Measurements from ENCODE around the gene USP11. TPM values are rescaled to one million over a fixed set of nuclear protein-coding genes. Genes with fewer than 3 reads are reported as not detected.

Gene USP11
- total RNA-seq, 1 experiment from 2014 or later = 153 TPM

DNA sequence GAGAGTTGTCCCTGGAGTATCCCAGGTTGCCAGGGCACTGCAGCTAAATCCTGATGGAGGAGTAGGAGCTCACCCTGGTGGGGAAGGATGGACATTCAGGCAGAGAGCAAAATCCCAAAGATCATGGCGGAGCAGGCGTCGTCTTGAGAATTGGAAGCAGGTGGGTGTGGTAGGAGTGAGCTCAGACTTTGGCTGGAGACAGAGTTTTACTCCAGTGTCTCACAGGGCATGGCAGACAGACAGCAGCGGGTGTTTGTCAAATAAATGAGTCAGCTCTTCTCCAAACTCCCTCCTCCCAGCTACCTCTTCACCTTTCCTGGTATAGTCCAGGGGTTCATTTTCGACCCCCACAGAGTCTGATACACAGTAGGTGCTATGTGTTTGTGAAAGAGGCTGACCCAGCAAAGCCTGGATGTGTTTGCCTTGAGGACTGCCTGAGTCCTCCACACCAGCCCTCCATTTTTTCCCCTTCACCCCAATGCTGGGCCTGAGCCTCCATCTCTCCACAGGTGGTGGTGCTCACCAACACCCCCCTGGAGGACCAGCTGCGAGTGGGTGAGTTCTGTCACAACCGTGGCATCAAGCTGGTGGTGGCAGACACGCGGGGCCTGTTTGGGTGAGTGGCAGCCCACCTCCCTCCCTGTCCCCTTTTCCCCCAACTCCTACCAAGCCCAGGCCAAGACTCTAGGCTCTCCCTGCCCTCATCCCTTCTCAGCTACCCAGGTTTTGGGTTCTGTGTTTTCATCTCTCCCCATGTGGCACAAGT, 32.2 kb upstream of the USP11 start:
- Histone ChIP-seq H2BK120ac (ENCODE audit: low read depth, low read length, poor library complexity, severe bottlenecking) (no peak overlapping the region), H4K5ac (ENCODE audit: insufficient read length, low read depth, low read length) (no peak overlapping the region), H2BK5ac (ENCODE audit: insufficient read length, low read length) (no peak overlapping the region), H3K27ac (ENCODE audit: insufficient read length, low read depth, low read length) (no peak overlapping the region), H3K56ac (ENCODE audit: insufficient read length, low read depth, low read length) (no peak overlapping the region), H3K79me1 (ENCODE audit: insufficient read depth, low read depth, low read length, poor library complexity, severe bottlenecking) (peaks cover 14% of the 10 kb centered on the region), H3K14ac (ENCODE audit: insufficient read depth, low read length) (no peak overlapping the region), H4K8ac (replicated peaks; ENCODE audit: insufficient read length, low read depth, low read length) (no peak overlapping the region), H3K79me2 (ENCODE audit: insufficient read depth, low read length) (peaks cover 24% of the 10 kb centered on the region; the same call in 1 of the 2 replicates), H3K23me2 (ENCODE audit: insufficient read length, low read depth, low read length, poor library complexity, severe bottlenecking) (no peaks in the 10 kb centered on the region), H4K20me1 (ENCODE audit: control insufficient read depth, insufficient read depth, insufficient read length) (no peaks in the 10 kb centered on the region), H2AK5ac (ENCODE audit: insufficient read length, low read length) (no peak overlapping the region), H3K23ac (ENCODE audit: insufficient read length, low read depth, low read length) (no peak overlapping the region), H2BK20ac (ENCODE audit: low read depth, low read length, poor library complexity, severe bottlenecking) (no peak overlapping the region), H4K91ac (ENCODE audit: insufficient read length, low read depth, low read length) (no peak overlapping the region), H3K4me1 (ENCODE audit: insufficient read depth, low read length) (peaks cover 11% of the 10 kb centered on the region; the same call in 1 of the 2 replicates), H2BK12ac (ENCODE audit: insufficient read length, low read depth, low read length) (no peak overlapping the region), H3K9ac (ENCODE audit: extremely low read depth, insufficient read length, low read length) (no peak overlapping the region), H3K18ac (ENCODE audit: insufficient read length, low read depth, low read length) (no peak overlapping the region), H3K4ac (ENCODE audit: low read depth, low read length) (no peak overlapping the region), H2BK15ac (ENCODE audit: low read depth, low read length) (no peak overlapping the region), H3K4me2 (ENCODE audit: insufficient read depth, insufficient read length, low read length) (no peak overlapping the region), H2AFZ (ENCODE audit: low read length) (no peak overlapping the region), H3K9me3 (ENCODE audit: control insufficient read depth, low read depth, low read length) (no peaks in the 10 kb centered on the region), H3T11ph (ENCODE audit: low read length) (no peak overlapping the region), H3K27me3 (ENCODE audit: insufficient read depth, low read length) (no peaks in the 10 kb centered on the region)
- Mint-ChIP-seq H3K9me3 (no peaks in the 10 kb centered on the region; a peak in 1 of 5 replicates), H3K4me1 (peaks cover 34% of the 10 kb centered on the region in 2 experiments), H3K27ac (peak overlapping the region; percentile 65 to 81 (median 65); a peak in 4 of 7 replicates), H3K27me3 (ENCODE audit: low read depth) (no peaks in the 10 kb centered on the region), H3K4me3 (peak overlapping the region in 1 of 2 experiments; percentile 60; a peak in 2 of 5 replicates), H3K36me3 (ENCODE audit: insufficient read depth in 1 of 3, low read depth in 3 of 3) (peaks cover 91 to 100% (median 99%) of the 10 kb centered on the region in 3 experiments)
- WGBS (ENCODE audit: extremely low coverage, insufficient read length, low lambda C conversion rate) = no CpG with 5 or more reads among the region's 9 CpGs
- DNase-seq = no peak
- TF ChIP-seq, protein P1, sequence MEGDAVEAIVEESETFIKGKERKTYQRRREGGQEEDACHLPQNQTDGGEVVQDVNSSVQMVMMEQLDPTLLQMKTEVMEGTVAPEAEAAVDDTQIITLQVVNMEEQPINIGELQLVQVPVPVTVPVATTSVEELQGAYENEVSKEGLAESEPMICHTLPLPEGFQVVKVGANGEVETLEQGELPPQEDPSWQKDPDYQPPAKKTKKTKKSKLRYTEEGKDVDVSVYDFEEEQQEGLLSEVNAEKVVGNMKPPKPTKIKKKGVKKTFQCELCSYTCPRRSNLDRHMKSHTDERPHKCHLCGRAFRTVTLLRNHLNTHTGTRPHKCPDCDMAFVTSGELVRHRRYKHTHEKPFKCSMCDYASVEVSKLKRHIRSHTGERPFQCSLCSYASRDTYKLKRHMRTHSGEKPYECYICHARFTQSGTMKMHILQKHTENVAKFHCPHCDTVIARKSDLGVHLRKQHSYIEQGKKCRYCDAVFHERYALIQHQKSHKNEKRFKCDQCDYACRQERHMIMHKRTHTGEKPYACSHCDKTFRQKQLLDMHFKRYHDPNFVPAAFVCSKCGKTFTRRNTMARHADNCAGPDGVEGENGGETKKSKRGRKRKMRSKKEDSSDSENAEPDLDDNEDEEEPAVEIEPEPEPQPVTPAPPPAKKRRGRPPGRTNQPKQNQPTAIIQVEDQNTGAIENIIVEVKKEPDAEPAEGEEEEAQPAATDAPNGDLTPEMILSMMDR (conservative IDR thresholded peaks at IDR 0.05) = peak; percentile 35; the same call in 2 of the 3 replicates
